CD4-positive, alpha-beta T cell treated with Interleukin-6 for 4 hours (primary cell): ENCODE measurements around the gene IGF1R.

Experiments
- DNase-seq: peaks from one replicate; pipeline ENCODE4 v3.0.0-alpha.2; 2020; ENCODE audit warnings: mixed read lengths

IGF1R gene

GRCh38 chr15:98927022-98927421 is 278.7 kb downstream of the IGF1R start:
- no peak for DNase-seq

- no peak for DNase-seq
Measured at GRCh38 chr15:98927996-98928395, 279.7 kb downstream of the IGF1R start.

GRCh38 chr15:98930576-98930975 is 282.2 kb downstream of the IGF1R start:
- DNase-seq: no peak

- DNase-seq: no peak
Measured at GRCh38 chr15:98931004-98931403, 282.7 kb downstream of the IGF1R start.

GRCh38 chr15:98933406-98933805 is 285.1 kb downstream of the IGF1R start:
- no peak for DNase-seq

GRCh38 chr15:98935736-98936135 is 287.4 kb downstream of the IGF1R start:
- DNase-seq: no peak

- no peak for DNase-seq
Measured at GRCh38 chr15:98937413-98938104, 289.2 kb downstream of the IGF1R start.

- no peak for DNase-seq
Measured at GRCh38 chr15:98938105-98938417, 289.7 kb downstream of the IGF1R start.

GRCh38 chr15:98938799-98939198 is 290.5 kb downstream of the IGF1R start:
- no peak for DNase-seq

- no peak for DNase-seq
Measured at GRCh38 chr15:98939311-98940080, 291.2 kb downstream of the IGF1R start.

- DNase-seq: no peak
Measured at GRCh38 chr15:98941595-98942255, 293.4 kb downstream of the IGF1R start.

GRCh38 chr15:98942431-98942830 is 294.1 kb downstream of the IGF1R start:
- no peak for DNase-seq

- DNase-seq: no peak
Measured at GRCh38 chr15:98943051-98943508, 294.7 kb downstream of the IGF1R start.

GRCh38 chr15:98943601-98944151 is 295.3 kb downstream of the IGF1R start:
- no peak for DNase-seq

- DNase-seq: no peak
Measured at GRCh38 chr15:98946301-98947255, 298.2 kb downstream of the IGF1R start.

GRCh38 chr15:98948456-98948855 is 300.1 kb downstream of the IGF1R start:
- no peak for DNase-seq

- DNase-seq: no peak
Measured at GRCh38 chr15:98948941-98949340, 300.6 kb downstream of the IGF1R start.

GRCh38 chr15:98949624-98950023 is 301.3 kb downstream of the IGF1R start:
- DNase-seq: no peak

- no peak for DNase-seq
Measured at GRCh38 chr15:98950248-98950647, 301.9 kb downstream of the IGF1R start.

- no peak for DNase-seq
Measured at GRCh38 chr15:98951004-98951403, 302.7 kb downstream of the IGF1R start.

GRCh38 chr15:98951493-98952320 is 303.4 kb downstream of the IGF1R start:
- no peak for DNase-seq
